HepG2 (cell line): ENCODE measurements around the gene LYRM1. TPM values are rescaled to one million over a fixed set of nuclear protein-coding genes. Genes with fewer than 3 reads are reported as not detected.

Experiments
- ATAC-seq: fragments of 200-7000 bp; cut with Tn5 transposase; 3 replicates; pipeline ENCODE4 v1.9.1; 2020; ENCODE audit warnings: mild to moderate bottlenecking, moderate library complexity
- BruUV-seq: library from RNA; stranded (reverse); fragments of 400-500 nt; replicated peaks from 2 replicates; lab custom pipeline; 2021; lab: Mats Ljungman, UMichigan
- CTCF ChIA-PET: fragments of 300-600 bp; formaldehyde crosslinking; extraction: SDS; loops from one replicate; lab custom pipeline; 2021; ENCODE audit warnings: low total read pairs, inconsistent platforms, low intra/inter-chr PET ratio; lab: Yijun Ruan, JAX
- POLR2A ChIA-PET: fragments of 350-600 bp; sonication (Branson Sonifier 250); formaldehyde crosslinking; loops from one replicate; lab custom pipeline; 2020; ENCODE audit warnings: antibody characterized with exemption, inconsistent platforms; lab: Yijun Ruan, JAX
- DNase-seq: peaks from one replicate; pipeline ENCODE4 v3.0.0-alpha.2; 2015; ENCODE audit warnings: low spot score
- FAIRE-seq: peaks from 3 replicates; lab custom pipeline; 2011; peaks lifted over from hg19 to GRCh38; lab: Jason Lieb, UNC
- H2AFZ ChIP-seq: one replicate; pipeline ENCODE4 v1.6.1; 2011; ENCODE audit warnings: low read length, inconsistent platforms
- H3K27ac ChIP-seq: fragments of 300-600 bp; 3 replicates; pipeline ENCODE4 v1.8.0; 2011; ENCODE audit warnings: mixed run types, mild to moderate bottlenecking, mixed read lengths, low read length, inconsistent platforms; ENCODE audit not compliant: insufficient read depth; ENCODE audit errors: extremely low read length
- H3K27me3 ChIP-seq, 2 experiments: fragments of 200-600 bp in 1 of 2; 2 replicates in 1 of 2; 3 replicates in 1 of 2; pipeline versions ENCODE4 v1.6.0 to v1.8.0; 2011; ENCODE audit warnings: low read length in 2 of 2, mild to moderate bottlenecking in 2 of 2, moderate library complexity in 2 of 2, inconsistent platforms in 1 of 2; ENCODE audit not compliant: insufficient read depth in 2 of 2, control insufficient read depth in 1 of 2
- H3K36me3 ChIP-seq, 2 experiments: fragments of 200-600 bp in 1 of 2; replicated peaks in 1 of 2; 2 replicates in 1 of 2; 3 replicates in 1 of 2; pipeline versions ENCODE4 v1.5.1 to v1.8.0; 2011; ENCODE audit warnings: low read length in 2 of 2, inconsistent platforms in 1 of 2; ENCODE audit not compliant: insufficient read depth in 2 of 2, control insufficient read depth in 1 of 2
- H3K4me1 ChIP-seq: 2 replicates; pipeline ENCODE4 v1.5.1; 2012; ENCODE audit warnings: low read length, inconsistent platforms; ENCODE audit not compliant: insufficient read depth
- H3K4me2 ChIP-seq: 2 replicates; pipeline ENCODE4 v1.6.0; 2011; ENCODE audit warnings: low read depth, low read length, inconsistent platforms
- H3K4me3 ChIP-seq, 3 experiments: fragments of 200-600 bp in 1 of 3; sonication (generic), shearing (Covaris generic) in 1 of 3; replicated peaks in 1 of 3; 2 replicates each; pipeline ENCODE4 v1.5.1; 2011 to 2016; ENCODE audit warnings: low read length in 3 of 3, inconsistent platforms in 2 of 3, low read depth in 2 of 3, mild to moderate bottlenecking in 2 of 3, control low read depth in 1 of 3, mixed read lengths in 1 of 3; ENCODE audit not compliant: insufficient read depth in 1 of 3
- H3K79me2 ChIP-seq: one replicate; pipeline ENCODE4 v1.6.1; 2011; ENCODE audit warnings: low read length, inconsistent platforms; ENCODE audit not compliant: insufficient read depth
- H3K9ac ChIP-seq: 2 replicates; pipeline ENCODE4 v1.6.0; 2011; ENCODE audit warnings: mild to moderate bottlenecking, low read depth, low read length, inconsistent platforms; ENCODE audit not compliant: insufficient read depth
- H3K9me3 ChIP-seq: 2 replicates; pipeline ENCODE4 v1.5.1; 2012; ENCODE audit warnings: mild to moderate bottlenecking, low read length
- H4K20me1 ChIP-seq: 2 replicates; pipeline ENCODE4 v1.6.0; 2011; ENCODE audit warnings: inconsistent platforms, mild to moderate bottlenecking, low read length, moderate library complexity; ENCODE audit not compliant: insufficient read depth
- ATF1 ChIP-seq: IDR thresholded peaks from 2 replicates; pipeline ENCODE4 v1.6.1; 2016; ENCODE audit warnings: mild to moderate bottlenecking, control low read depth
- CEBPG ChIP-seq: IDR thresholded peaks from 2 replicates; pipeline ENCODE4 v1.6.1; 2016
- FOSL2 ChIP-seq: sonication (generic); formaldehyde crosslinking; IDR thresholded peaks from 2 replicates; pipeline ENCODE4 v1.4.0; 2020; ENCODE audit warnings: missing genetic modification reagents
- PAWR ChIP-seq: sonication (generic); formaldehyde crosslinking; IDR thresholded peaks from 2 replicates; pipeline ENCODE4 v1.4.0; 2020; ENCODE audit warnings: missing genetic modification reagents, mild to moderate bottlenecking, borderline replicate concordance
- PHF21A ChIP-seq: sonication (generic); formaldehyde crosslinking; IDR thresholded peaks from 2 replicates; pipeline ENCODE4 v1.5.0; 2020; ENCODE audit warnings: mild to moderate bottlenecking, missing genetic modification reagents
- SMAD1 ChIP-seq: sonication (generic); formaldehyde crosslinking; IDR thresholded peaks from 2 replicates; pipeline ENCODE4 v1.4.0; 2020; ENCODE audit warnings: missing genetic modification reagents, low read depth, mild to moderate bottlenecking, borderline replicate concordance
- TSC22D2 ChIP-seq: sonication (generic); formaldehyde crosslinking; IDR thresholded peaks from 2 replicates; pipeline ENCODE4 v1.5.1; 2020; ENCODE audit warnings: missing genetic modification reagents, mild to moderate bottlenecking, borderline replicate concordance
- ZNF160 ChIP-seq: sonication (generic); formaldehyde crosslinking; IDR thresholded peaks from 2 replicates; pipeline ENCODE4 v1.8.0; 2022; ENCODE audit warnings: mild to moderate bottlenecking, inconsistent platforms, missing genetic modification reagents
- WGBS: methylation state at CpG from one replicate; pipeline ENCODE4 v1.1.6; 2017; ENCODE audit warnings: low lambda C conversion rate; 5-methylcytosine and 5-hydroxymethylcytosine counted together
- in situ Hi-C: cut with HindIII; loops from 2 replicates; pipeline ENCODE4 v1.10.0; 2017; ENCODE audit warnings: low pct_unique_long_range_greater_than_20kb; ENCODE audit not compliant: extremely low pct_ligation_motif_present
- intact Hi-C: fragments of 100-400 bp; cut with micrococcal nuclease; formaldehyde crosslinking; loops from one replicate; pipeline ENCODE4 v1.10.0; 2022; ENCODE audit not compliant: unreplicated experiment
- polyA plus RNA-seq, 8 experiments: library from polyadenylated mRNA; depleted of rRNA in 3 of 8; stranded (reverse) in 7 of 8; unstranded in 1 of 8; fragments of >200 nt; fragmentation: Illumina TruSeq in 4 of 8; extraction: Trizol in 4 of 8; gene quantifications; 2 replicates each; pipeline versions ENCODE4 v1.2.1 to v1.2.3, GENCODE V29; 2011 to 2016; ENCODE audit warnings: low read depth in 4 of 8, missing spikeins in 1 of 8, mixed read lengths in 1 of 8; ENCODE audit not compliant: insufficient read depth in 1 of 8
- total RNA-seq, 5 experiments: library from RNA; depleted of rRNA; stranded (reverse); fragments of >200 nt; fragmentation: Illumina TruSeq; extraction: Trizol; gene quantifications; 2 replicates each; pipeline ENCODE4 v1.2.3, GENCODE V29; 2016; ENCODE audit warnings: low read depth in 1 of 5
- TF ChIP-seq, protein P1 (sequence below): sonication (generic); formaldehyde crosslinking; IDR thresholded peaks from 2 replicates; pipeline ENCODE4 v1.9.0; 2021; ENCODE audit warnings: missing genetic modification reagents, mild to moderate bottlenecking, borderline replicate concordance
- TF ChIP-seq, protein P2 (sequence below): sonication (generic); formaldehyde crosslinking; IDR thresholded peaks from 2 replicates; pipeline ENCODE4 v1.5.1; 2020; ENCODE audit warnings: mild to moderate bottlenecking, missing genetic modification reagents, borderline replicate concordance
- TF ChIP-seq, protein P3 (sequence below): sonication (generic); formaldehyde crosslinking; IDR thresholded peaks from 2 replicates; pipeline ENCODE4 v1.4.0; 2020; ENCODE audit warnings: missing genetic modification reagents

Gene LYRM1
- total and polyA plus RNA-seq, 2 of the 13 experiments (the other 11 are each of a cell fraction or from before 2014, with no cell fraction given), result 59.2 to 82.6 TPM

DNA sequence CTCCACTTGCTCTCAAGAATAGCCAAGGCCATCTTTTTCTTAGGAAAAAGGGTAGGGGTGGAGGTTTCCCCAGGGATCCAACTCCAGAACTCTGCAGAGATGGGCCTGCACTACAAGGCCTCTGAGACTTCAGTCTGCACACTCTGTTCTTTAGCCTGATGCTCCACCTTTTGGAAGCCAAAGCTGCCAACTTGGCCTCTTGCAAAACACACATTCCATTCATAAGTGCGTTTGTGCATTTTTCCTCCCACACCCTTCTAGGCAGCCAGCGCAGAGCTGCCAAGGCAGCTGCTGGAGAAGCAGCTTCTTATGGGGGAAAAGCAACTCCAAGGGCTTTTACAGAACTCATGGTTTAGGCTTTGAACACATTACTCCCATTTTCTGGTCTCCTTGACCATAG is 49.0 kb upstream of the LYRM1 start:
- in situ Hi-C loops, result loop anchor here (5.0 kb wide), 1 partner anchor 231 kb away; no protein-coding TSS in a partner anchor
- CTCF ChIA-PET, result interaction anchor here (0.7 to 3.4 kb wide), 2 partner anchors 232 to 251 kb away, joined by 3 to 56 read pairs; no protein-coding TSS in a partner anchor
- 32% methylated on average over 2 of the region's 2 CpGs for WGBS
- FAIRE-seq (no peak), DNase-seq (peak; percentile 72), ATAC-seq (peak; percentile 57)
- Histone ChIP-seq H3K79me2 (no peaks in the 10 kb centered on the region), H3K4me2 (no peak overlapping the region), H3K9ac (no peak overlapping the region), H3K4me1 (peaks cover 30% of the 10 kb centered on the region), H3K36me3 (peaks cover 0 to 2% of the 10 kb centered on the region in 2 experiments; a peak in 3 of 5 replicates), H3K27ac (no peak overlapping the region), H2AFZ (no peak overlapping the region), H3K9me3 (no peaks in the 10 kb centered on the region), H4K20me1 (no peaks in the 10 kb centered on the region), H3K4me3 (no peak overlapping the region), H3K27me3 (no peaks in the 10 kb centered on the region)
- BruUV-seq, result no TSS peak
- POLR2A ChIA-PET, result interaction anchor here (1.1 to 2.8 kb wide), 2 partner anchors 36 to 48 kb away, joined by 3 to 9 read pairs; partner anchors contain the start of genes DCUN1D3 and LYRM1
- intact Hi-C loops, result loop anchor here (2.0 to 5.0 kb wide), 4 partner anchors 27 to 149 kb away; no protein-coding TSS in a partner anchor
- TF ChIP-seq TSC22D2 (no peak), PAWR (CRISPR knock-in tag) (no peak), ZNF160 (CRISPR knock-in tag) (no peak), FOSL2 (CRISPR knock-in tag) (peak; percentile 20; the same call in 1 of the 2 replicates), ATF1 (no peak), CEBPG (CRISPR knock-in tag) (peak; percentile 83), PHF21A (CRISPR knock-in tag) (no peak), SMAD1 (no peak)
- TF ChIP-seq, protein P1, sequence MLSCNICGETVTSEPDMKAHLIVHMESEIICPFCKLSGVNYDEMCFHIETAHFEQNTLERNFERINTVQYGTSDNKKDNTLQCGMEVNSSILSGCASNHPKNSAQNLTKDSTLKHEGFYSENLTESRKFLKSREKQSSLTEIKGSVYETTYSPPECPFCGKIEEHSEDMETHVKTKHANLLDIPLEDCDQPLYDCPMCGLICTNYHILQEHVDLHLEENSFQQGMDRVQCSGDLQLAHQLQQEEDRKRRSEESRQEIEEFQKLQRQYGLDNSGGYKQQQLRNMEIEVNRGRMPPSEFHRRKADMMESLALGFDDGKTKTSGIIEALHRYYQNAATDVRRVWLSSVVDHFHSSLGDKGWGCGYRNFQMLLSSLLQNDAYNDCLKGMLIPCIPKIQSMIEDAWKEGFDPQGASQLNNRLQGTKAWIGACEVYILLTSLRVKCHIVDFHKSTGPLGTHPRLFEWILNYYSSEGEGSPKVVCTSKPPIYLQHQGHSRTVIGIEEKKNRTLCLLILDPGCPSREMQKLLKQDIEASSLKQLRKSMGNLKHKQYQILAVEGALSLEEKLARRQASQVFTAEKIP (CRISPR knock-in tag), result no peak
- TF ChIP-seq, protein P2, sequence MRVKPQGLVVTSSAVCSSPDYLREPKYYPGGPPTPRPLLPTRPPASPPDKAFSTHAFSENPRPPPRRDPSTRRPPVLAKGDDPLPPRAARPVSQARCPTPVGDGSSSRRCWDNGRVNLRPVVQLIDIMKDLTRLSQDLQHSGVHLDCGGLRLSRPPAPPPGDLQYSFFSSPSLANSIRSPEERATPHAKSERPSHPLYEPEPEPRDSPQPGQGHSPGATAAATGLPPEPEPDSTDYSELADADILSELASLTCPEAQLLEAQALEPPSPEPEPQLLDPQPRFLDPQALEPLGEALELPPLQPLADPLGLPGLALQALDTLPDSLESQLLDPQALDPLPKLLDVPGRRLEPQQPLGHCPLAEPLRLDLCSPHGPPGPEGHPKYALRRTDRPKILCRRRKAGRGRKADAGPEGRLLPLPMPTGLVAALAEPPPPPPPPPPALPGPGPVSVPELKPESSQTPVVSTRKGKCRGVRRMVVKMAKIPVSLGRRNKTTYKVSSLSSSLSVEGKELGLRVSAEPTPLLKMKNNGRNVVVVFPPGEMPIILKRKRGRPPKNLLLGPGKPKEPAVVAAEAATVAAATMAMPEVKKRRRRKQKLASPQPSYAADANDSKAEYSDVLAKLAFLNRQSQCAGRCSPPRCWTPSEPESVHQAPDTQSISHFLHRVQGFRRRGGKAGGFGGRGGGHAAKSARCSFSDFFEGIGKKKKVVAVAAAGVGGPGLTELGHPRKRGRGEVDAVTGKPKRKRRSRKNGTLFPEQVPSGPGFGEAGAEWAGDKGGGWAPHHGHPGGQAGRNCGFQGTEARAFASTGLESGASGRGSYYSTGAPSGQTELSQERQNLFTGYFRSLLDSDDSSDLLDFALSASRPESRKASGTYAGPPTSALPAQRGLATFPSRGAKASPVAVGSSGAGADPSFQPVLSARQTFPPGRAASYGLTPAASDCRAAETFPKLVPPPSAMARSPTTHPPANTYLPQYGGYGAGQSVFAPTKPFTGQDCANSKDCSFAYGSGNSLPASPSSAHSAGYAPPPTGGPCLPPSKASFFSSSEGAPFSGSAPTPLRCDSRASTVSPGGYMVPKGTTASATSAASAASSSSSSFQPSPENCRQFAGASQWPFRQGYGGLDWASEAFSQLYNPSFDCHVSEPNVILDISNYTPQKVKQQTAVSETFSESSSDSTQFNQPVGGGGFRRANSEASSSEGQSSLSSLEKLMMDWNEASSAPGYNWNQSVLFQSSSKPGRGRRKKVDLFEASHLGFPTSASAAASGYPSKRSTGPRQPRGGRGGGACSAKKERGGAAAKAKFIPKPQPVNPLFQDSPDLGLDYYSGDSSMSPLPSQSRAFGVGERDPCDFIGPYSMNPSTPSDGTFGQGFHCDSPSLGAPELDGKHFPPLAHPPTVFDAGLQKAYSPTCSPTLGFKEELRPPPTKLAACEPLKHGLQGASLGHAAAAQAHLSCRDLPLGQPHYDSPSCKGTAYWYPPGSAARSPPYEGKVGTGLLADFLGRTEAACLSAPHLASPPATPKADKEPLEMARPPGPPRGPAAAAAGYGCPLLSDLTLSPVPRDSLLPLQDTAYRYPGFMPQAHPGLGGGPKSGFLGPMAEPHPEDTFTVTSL (CRISPR knock-in tag), result no peak
- TF ChIP-seq, protein P3, sequence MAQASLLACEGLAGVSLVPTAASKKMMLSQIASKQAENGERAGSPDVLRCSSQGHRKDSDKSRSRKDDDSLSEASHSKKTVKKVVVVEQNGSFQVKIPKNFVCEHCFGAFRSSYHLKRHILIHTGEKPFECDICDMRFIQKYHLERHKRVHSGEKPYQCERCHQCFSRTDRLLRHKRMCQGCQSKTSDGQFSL (CRISPR knock-in tag), result no peak
